Neuronal stem cell (in vitro differentiated cells): ENCODE results near the gene TEAD3.
A peak's percentile ranks its signal among the peaks of the same experiment; 100 is the strongest.

Experiments
- DNase-seq: peaks from one replicate; pipeline ENCODE4 v3.0.0-alpha.2; 2013; ENCODE audit warnings: low spot score
- H2AFZ ChIP-seq: one replicate; pipeline ENCODE4 v1.6.1; 2013; ENCODE audit warnings: mild to moderate bottlenecking, low read length, inconsistent platforms
- H2AK5ac ChIP-seq: 2 replicates; pipeline ENCODE4 v1.6.1; 2013; ENCODE audit warnings: low read depth, mild to moderate bottlenecking, inconsistent platforms, low read length, moderate library complexity, mixed read lengths
- H2BK120ac ChIP-seq: 2 replicates; pipeline ENCODE4 v1.6.1; 2013; ENCODE audit warnings: low read depth, mild to moderate bottlenecking, inconsistent platforms, low read length, moderate library complexity, mixed read lengths
- H2BK12ac ChIP-seq: one replicate; pipeline ENCODE4 v1.6.1; 2013; ENCODE audit warnings: low read length, inconsistent platforms
- H2BK15ac ChIP-seq: 2 replicates; pipeline ENCODE4 v1.6.1; 2013; ENCODE audit warnings: mild to moderate bottlenecking, low read length, inconsistent platforms, mixed read lengths
- H2BK5ac ChIP-seq: one replicate; pipeline ENCODE4 v1.6.1; 2013; ENCODE audit warnings: inconsistent platforms, mild to moderate bottlenecking, low read length, moderate library complexity
- H3K14ac ChIP-seq: one replicate; pipeline ENCODE4 v1.6.1; 2013; ENCODE audit warnings: low read length, inconsistent platforms
- H3K18ac ChIP-seq: 2 replicates; pipeline ENCODE4 v1.6.1; 2013; ENCODE audit warnings: low read length, inconsistent platforms
- H3K23ac ChIP-seq: 2 replicates; pipeline ENCODE4 v1.6.1; 2013; ENCODE audit warnings: low read depth, mild to moderate bottlenecking, mixed read lengths, low read length, inconsistent platforms; ENCODE audit not compliant: poor library complexity
- H3K27ac ChIP-seq: replicated peaks from 3 replicates; pipeline ENCODE4 v1.5.1; 2013; ENCODE audit warnings: low read length, inconsistent platforms
- H3K27me3 ChIP-seq, 3 experiments: 2 replicates each; pipeline ENCODE4 v1.6.1; 2013; ENCODE audit warnings: low read length in 3 of 3, mild to moderate bottlenecking in 2 of 3, inconsistent platforms in 1 of 3, low read depth in 1 of 3, mixed read lengths in 1 of 3, moderate library complexity in 1 of 3; ENCODE audit not compliant: control insufficient read depth in 3 of 3, insufficient read depth in 3 of 3
- H3K36me3 ChIP-seq, 2 donors: replicated peaks in 1 of 2; 2 replicates each; pipeline ENCODE4 v1.6.1; 2013; ENCODE audit warnings: low read length in 2 of 2; ENCODE audit not compliant: control insufficient read depth in 2 of 2, insufficient read depth in 2 of 2
- H3K4ac ChIP-seq: 2 replicates; pipeline ENCODE4 v1.6.1; 2013; ENCODE audit warnings: inconsistent platforms, mild to moderate bottlenecking, low read length, moderate library complexity
- H3K4me1 ChIP-seq, 2 donors: 1 replicate in 1 of 2; 2 replicates in 1 of 2; pipeline ENCODE4 v1.6.1; 2013; ENCODE audit warnings: low read length in 2 of 2, low read depth in 1 of 2; ENCODE audit not compliant: control insufficient read depth in 2 of 2, insufficient read depth in 1 of 2
- H3K4me2 ChIP-seq: one replicate; pipeline ENCODE4 v1.6.1; 2013; ENCODE audit warnings: mild to moderate bottlenecking, low read length, inconsistent platforms; ENCODE audit not compliant: insufficient read depth, poor library complexity, severe bottlenecking
- H3K4me3 ChIP-seq, 2 donors: 2 replicates each; pipeline ENCODE4 v1.5.1; 2013; ENCODE audit warnings: low read length in 2 of 2, mild to moderate bottlenecking in 2 of 2, inconsistent platforms in 1 of 2, moderate library complexity in 1 of 2
- H3K79me1 ChIP-seq: one replicate; pipeline ENCODE4 v1.6.1; 2013; ENCODE audit warnings: low read depth, mild to moderate bottlenecking, inconsistent platforms, low read length, moderate library complexity
- H3K9ac ChIP-seq: one replicate; pipeline ENCODE4 v1.6.1; 2013; ENCODE audit warnings: mild to moderate bottlenecking, low read depth, low read length, inconsistent platforms; ENCODE audit not compliant: poor library complexity
- H3K9me3 ChIP-seq, 2 donors: replicated peaks in 1 of 2; 2 replicates each; pipeline versions ENCODE3 to v1.6.1; 2013; ENCODE audit warnings: low read length in 2 of 2, mild to moderate bottlenecking in 2 of 2, inconsistent platforms in 1 of 2, low read depth in 1 of 2, mixed read lengths in 1 of 2, moderate library complexity in 1 of 2; ENCODE audit not compliant: control insufficient read depth in 2 of 2, insufficient read depth in 1 of 2
- H4K8ac ChIP-seq: one replicate; pipeline ENCODE4 v1.6.1; 2013; ENCODE audit warnings: low read depth, mild to moderate bottlenecking, inconsistent platforms, low read length, moderate library complexity
- H4K91ac ChIP-seq: one replicate; pipeline ENCODE4 v1.6.1; 2013; ENCODE audit warnings: low read length, low read depth, mild to moderate bottlenecking, inconsistent platforms; ENCODE audit not compliant: poor library complexity
- WGBS, 2 donors: extraction: QIAGEN DNeasy Blood & Tissue Kit; methylation state at CpG; one replicate each; pipeline ENCODE4 v1.1.7; 2013; ENCODE audit warnings: missing lambda C conversion rate in 2 of 2, mixed read lengths in 1 of 2; ENCODE audit not compliant: insufficient read length in 2 of 2, insufficient replicate concordance in 1 of 2; ENCODE audit errors: extremely low coverage in 2 of 2; 5-methylcytosine and 5-hydroxymethylcytosine counted together

TEAD3 gene

GRCh38 chr6:35474131-35474941 is 22.5 kb downstream of the TEAD3 start:
- Histone ChIP-seq H2BK12ac (no peak overlapping the region), H3K27me3 (no peaks in the 10 kb centered on the region), H2BK5ac (no peak overlapping the region), H3K4me3 (no peak overlapping the region), H3K18ac (peak overlapping the region; percentile 19), H3K79me1 (peaks cover 10% of the 10 kb centered on the region), H3K36me3 (peaks cover 54 to 91% of the 10 kb centered on the region in 2 donors), H4K8ac (no peak overlapping the region), H3K27ac (no peak overlapping the region), H3K14ac (no peak overlapping the region), H3K4me2 (no peak overlapping the region), H2AFZ (no peak overlapping the region), H4K91ac (no peak overlapping the region), H3K4ac (no peak overlapping the region), H2AK5ac (peak overlapping the region; percentile 26), H2BK15ac (no peak overlapping the region), H3K23ac (peak overlapping the region; percentile 96), H3K4me1 (peaks cover 22 to 25% of the 10 kb centered on the region in 2 donors), H3K9ac (no peak overlapping the region), H3K9me3 (peaks cover 0 to 3% of the 10 kb centered on the region in 2 donors), H2BK120ac (no peak overlapping the region)
- WGBS, 2 donors: no CpG with 5 or more reads among the region's 14 CpGs
- no peak for DNase-seq

DNA sequence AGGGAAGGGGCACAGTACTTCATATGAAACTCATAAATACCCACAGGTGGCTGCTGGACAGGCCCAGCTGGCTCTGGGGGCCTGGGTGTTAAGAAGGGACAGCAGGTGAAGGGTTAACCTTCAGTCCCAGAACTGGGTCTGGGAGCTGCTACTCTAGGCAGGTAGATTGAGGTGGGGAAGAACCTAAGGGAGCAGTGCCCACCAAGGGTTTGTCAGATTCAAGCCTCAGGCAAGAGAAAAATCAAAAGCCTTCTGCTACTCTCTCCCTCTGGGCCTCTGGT is 23.1 kb downstream of the TEAD3 start:
- H2AFZ ChIP-seq: no peak overlapping the region
- no peak overlapping the region for H2BK15ac ChIP-seq
- H2AK5ac ChIP-seq: no peak overlapping the region
- peaks cover 25% of the 10 kb centered on the region in 2 donors for H3K4me1 ChIP-seq
- H3K23ac ChIP-seq: no peak overlapping the region
- H3K14ac ChIP-seq: no peak overlapping the region
- peaks cover 0 to 3% of the 10 kb centered on the region in 2 donors for H3K9me3 ChIP-seq
- peaks cover 10% of the 10 kb centered on the region for H3K79me1 ChIP-seq
- no peak overlapping the region for H2BK5ac ChIP-seq
- no peak overlapping the region for H3K4ac ChIP-seq
- no peak overlapping the region for H3K4me3 ChIP-seq
- no peak overlapping the region for H3K4me2 ChIP-seq
- no peak overlapping the region for H4K8ac ChIP-seq
- no peak overlapping the region for H3K9ac ChIP-seq
- no peak overlapping the region for H2BK120ac ChIP-seq
- peak overlapping the region; percentile 25 for H3K27ac ChIP-seq
- DNase-seq: no peak
- H3K27me3 ChIP-seq: no peaks in the 10 kb centered on the region
- H3K36me3 ChIP-seq: peaks cover 50 to 92% of the 10 kb centered on the region in 2 donors
- H3K18ac ChIP-seq: no peak overlapping the region
- H4K91ac ChIP-seq: no peak overlapping the region
- no peak overlapping the region for H2BK12ac ChIP-seq

- Histone ChIP-seq H2BK5ac (no peak overlapping the region), H3K18ac (no peak overlapping the region), H3K9ac (no peak overlapping the region), H3K9me3 (peaks cover 0 to under 1% of the 10 kb centered on the region in 2 donors), H3K4ac (no peak overlapping the region), H3K4me2 (no peak overlapping the region), H3K23ac (peak overlapping the region; percentile 68), H4K91ac (no peak overlapping the region), H3K14ac (no peak overlapping the region), H3K79me1 (peaks cover 10% of the 10 kb centered on the region), H2BK15ac (no peak overlapping the region), H2AK5ac (peak overlapping the region; percentile 5), H2BK120ac (no peak overlapping the region), H3K4me1 (peaks cover 25% of the 10 kb centered on the region in 2 donors), H2BK12ac (no peak overlapping the region), H3K36me3 (peaks cover 47 to 89% of the 10 kb centered on the region in 2 donors), H3K27ac (peak overlapping the region; percentile 43), H3K27me3 (no peaks in the 10 kb centered on the region), H3K4me3 (no peak overlapping the region), H2AFZ (no peak overlapping the region), H4K8ac (no peak overlapping the region)
- DNase-seq: no peak
- WGBS, 2 donors: no CpG with 5 or more reads among the region's 9 CpGs
Observed at GRCh38 chr6:35473075-35473849, 23.6 kb downstream of the TEAD3 start.

DNA sequence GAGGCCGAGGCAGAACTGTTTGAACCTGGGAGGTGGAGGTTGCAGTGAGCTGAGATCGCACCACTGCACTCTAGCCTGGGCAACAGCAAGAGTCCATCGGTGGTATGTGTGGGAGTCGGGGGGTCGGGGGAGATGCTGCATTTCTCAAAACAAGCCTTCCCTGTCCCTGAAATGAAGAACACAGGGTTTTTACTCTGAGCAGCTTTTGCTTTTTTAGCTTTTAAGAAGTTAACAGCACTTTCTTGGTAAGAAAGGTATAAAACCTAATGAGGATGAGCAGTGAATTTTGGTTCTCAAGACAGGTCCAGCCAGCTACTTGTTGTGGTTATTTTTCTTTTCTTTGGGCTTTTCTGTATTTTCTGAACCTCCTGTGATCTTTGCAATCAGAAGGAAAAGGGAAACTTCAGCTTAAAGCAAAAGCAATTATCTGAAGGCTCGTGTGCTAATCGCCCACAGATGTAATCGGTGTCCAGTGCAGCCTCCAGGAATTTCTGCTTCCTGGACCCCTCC is 25.0 kb downstream of the TEAD3 start:
- Histone ChIP-seq H2BK15ac (no peak overlapping the region), H2AFZ (no peak overlapping the region), H2BK5ac (no peak overlapping the region), H2BK12ac (no peak overlapping the region), H4K91ac (no peak overlapping the region), H3K23ac (no peak overlapping the region), H3K4me2 (no peak overlapping the region), H3K27me3 (no peaks in the 10 kb centered on the region), H3K9me3 (no peaks in the 10 kb centered on the region), H3K18ac (no peak overlapping the region), H3K4me1 (peaks cover 16 to 21% of the 10 kb centered on the region in 2 donors), H3K27ac (no peak overlapping the region), H3K79me1 (peaks cover 10% of the 10 kb centered on the region), H3K14ac (no peak overlapping the region), H2BK120ac (no peak overlapping the region), H4K8ac (no peak overlapping the region), H2AK5ac (no peak overlapping the region), H3K4ac (no peak overlapping the region), H3K9ac (no peak overlapping the region), H3K4me3 (no peak overlapping the region), H3K36me3 (peaks cover 46 to 89% of the 10 kb centered on the region in 2 donors)
- WGBS, 2 donors: no CpG with 5 or more reads among the region's 8 CpGs
- no peak for DNase-seq
